A549 (cell line): ENCODE measurements around the gene NCBP3.

Experiments used
- CTCF ChIP-seq: fragments of >200 bp; sonication (Bioruptor Twin); formaldehyde crosslinking; IDR thresholded peaks from 3 replicates; pipeline ENCODE4 v1.5.1; 2016
- EP300 ChIP-seq, 2 experiments: fragments of >200 bp; sonication (Bioruptor Twin); formaldehyde crosslinking; IDR thresholded peaks; 2 replicates in 1 of 2; 3 replicates in 1 of 2; pipeline ENCODE4 v1.6.1; 2016 to 2017
- RAD21 ChIP-seq, 2 experiments: fragments of >200 bp in 1 of 2; sonication (Bioruptor Twin) in 1 of 2; formaldehyde crosslinking in 1 of 2; IDR thresholded peaks in 1 of 2; conservative IDR thresholded peaks in 1 of 2; 2 replicates in 1 of 2; 3 replicates in 1 of 2; pipeline ENCODE4 v1.6.1; 2012 to 2018; ENCODE audit warnings: inconsistent platforms in 1 of 2

GRCh38 chr17:3890878-3891219 is 44.8 kb upstream of the NCBP3 start:
- TF ChIP-seq CTCF (no peak), RAD21 (conservative IDR thresholded peaks at IDR 0.05 in 1 of 2, IDR thresholded peaks at IDR 0.05 in 1 of 2) (no peak), EP300 (IDR thresholded peaks at IDR 0.05) (no peak)
